Measurements from ENCODE around the gene BCAS1. TPM values are rescaled to one million over a fixed set of nuclear protein-coding genes. Genes with fewer than 3 reads are reported as not detected.

BCAS1 gene
- total RNA-seq, 2 experiments from 2014 or later = not detected

- Mint-ChIP-seq H3K9me3 (no peaks in the 10 kb centered on the region), H3K27me3 (peaks cover 31% of the 10 kb centered on the region), H3K36me3 (ENCODE audit: low read depth) (no peaks in the 10 kb centered on the region), H3K4me3 (no peak overlapping the region), H3K4me1 (no peaks in the 10 kb centered on the region), H3K27ac (no peak overlapping the region)
- DNase-seq = no peak
- ChIA-PET POLR2A (no interaction called here), CTCF (interaction anchor here (1.0 kb wide), 1 partner anchor 67 kb away, joined by 3 read pairs; no protein-coding TSS in a partner anchor)
Observed at GRCh38 chr20:54029176-54029575, 41.2 kb downstream of the BCAS1 start.

GRCh38 chr20:54028276-54029011 lies 42.0 kb downstream of the BCAS1 start:
- POLR2A ChIA-PET = no interaction called here
- no peak overlapping the region for H3K27ac Mint-ChIP-seq
- CTCF ChIA-PET = interaction anchor here (0.7 to 1.0 kb wide), 2 partner anchors 68 to 76 kb away, joined by 3 read pairs; no protein-coding TSS in a partner anchor

GRCh38 chr20:54027704-54028103 lies 42.7 kb downstream of the BCAS1 start:
- H3K9me3 Mint-ChIP-seq = no peaks in the 10 kb centered on the region
- no peaks in the 10 kb centered on the region for H3K4me1 Mint-ChIP-seq
- no peak overlapping the region for H3K4me3 Mint-ChIP-seq
- H3K27ac Mint-ChIP-seq = no peak overlapping the region
- no peaks in the 10 kb centered on the region for H3K36me3 Mint-ChIP-seq (ENCODE audit: low read depth)
- H3K27me3 Mint-ChIP-seq = peaks cover 26% of the 10 kb centered on the region
- CTCF ChIA-PET = interaction anchor here (0.7 kb wide), 1 partner anchor 77 kb away, joined by 3 read pairs; no protein-coding TSS in a partner anchor
- POLR2A ChIA-PET = no interaction called here
- no peak for DNase-seq

More at GRCh38 chr20:54028276-54029011, 42.0 kb downstream of the BCAS1 start:
- H3K36me3 Mint-ChIP-seq (ENCODE audit: low read depth) = no peaks in the 10 kb centered on the region
- no peak for DNase-seq
- no peaks in the 10 kb centered on the region for H3K9me3 Mint-ChIP-seq
- H3K4me1 Mint-ChIP-seq = no peaks in the 10 kb centered on the region
- H3K27me3 Mint-ChIP-seq = peaks cover 31% of the 10 kb centered on the region
- no peak overlapping the region for H3K4me3 Mint-ChIP-seq

GRCh38 chr20:54026295-54027064 lies 43.9 kb downstream of the BCAS1 start:
- Mint-ChIP-seq H3K27me3 (peaks cover 24% of the 10 kb centered on the region), H3K9me3 (no peaks in the 10 kb centered on the region), H3K4me3 (no peak overlapping the region), H3K27ac (no peak overlapping the region), H3K36me3 (ENCODE audit: low read depth) (no peaks in the 10 kb centered on the region), H3K4me1 (no peaks in the 10 kb centered on the region)
- ChIA-PET POLR2A (no interaction called here), CTCF (no interaction called here)
- no peak for DNase-seq

- Mint-ChIP-seq H3K9me3 (no peaks in the 10 kb centered on the region), H3K27me3 (peaks cover 18% of the 10 kb centered on the region), H3K27ac (no peak overlapping the region), H3K36me3 (ENCODE audit: low read depth) (no peaks in the 10 kb centered on the region), H3K4me3 (no peak overlapping the region), H3K4me1 (no peaks in the 10 kb centered on the region)
- ChIA-PET CTCF (no interaction called here), POLR2A (no interaction called here)
- no peak for DNase-seq
Observed at GRCh38 chr20:54025251-54025771, 45.1 kb downstream of the BCAS1 start.

GRCh38 chr20:54023406-54023805 lies 47.0 kb downstream of the BCAS1 start:
- Mint-ChIP-seq H3K27ac (no peak overlapping the region), H3K36me3 (ENCODE audit: low read depth) (no peaks in the 10 kb centered on the region), H3K4me3 (no peak overlapping the region), H3K9me3 (no peaks in the 10 kb centered on the region), H3K27me3 (peaks cover 16% of the 10 kb centered on the region), H3K4me1 (no peaks in the 10 kb centered on the region)
- POLR2A ChIA-PET = no interaction called here
- no peak for DNase-seq
- CTCF ChIA-PET = no interaction called here

- Mint-ChIP-seq H3K27ac (no peak overlapping the region), H3K4me1 (peaks cover 9% of the 10 kb centered on the region), H3K9me3 (no peaks in the 10 kb centered on the region), H3K27me3 (peaks cover 13% of the 10 kb centered on the region), H3K4me3 (no peak overlapping the region), H3K36me3 (ENCODE audit: low read depth) (no peaks in the 10 kb centered on the region)
- CTCF ChIA-PET = no interaction called here
- POLR2A ChIA-PET = no interaction called here
- no peak for DNase-seq
Observed at GRCh38 chr20:54021446-54022235, 48.8 kb downstream of the BCAS1 start.

GRCh38 chr20:54020868-54021267 lies 49.5 kb downstream of the BCAS1 start:
- Mint-ChIP-seq H3K27ac (no peak overlapping the region), H3K4me1 (peaks cover 9% of the 10 kb centered on the region), H3K9me3 (no peaks in the 10 kb centered on the region), H3K36me3 (ENCODE audit: low read depth) (no peaks in the 10 kb centered on the region), H3K4me3 (no peak overlapping the region), H3K27me3 (peaks cover 6% of the 10 kb centered on the region)
- DNase-seq = no peak
- POLR2A ChIA-PET = no interaction called here
- CTCF ChIA-PET = no interaction called here

GRCh38 chr20:54020348-54020747 lies 50.0 kb downstream of the BCAS1 start:
- CTCF ChIA-PET = no interaction called here
- H3K36me3 Mint-ChIP-seq (ENCODE audit: low read depth) = no peaks in the 10 kb centered on the region

GRCh38 chr20:54019585-54019984 lies 50.8 kb downstream of the BCAS1 start:
- POLR2A ChIA-PET = no interaction called here
- Mint-ChIP-seq H3K27me3 (no peaks in the 10 kb centered on the region), H3K4me3 (no peak overlapping the region), H3K27ac (no peak overlapping the region), H3K9me3 (no peaks in the 10 kb centered on the region), H3K4me1 (peaks cover 9% of the 10 kb centered on the region), H3K36me3 (ENCODE audit: low read depth) (no peaks in the 10 kb centered on the region)
- CTCF ChIA-PET = no interaction called here
- DNase-seq = no peak

More at GRCh38 chr20:54020348-54020747, 50.0 kb downstream of the BCAS1 start:
- POLR2A ChIA-PET = no interaction called here
- no peaks in the 10 kb centered on the region for H3K9me3 Mint-ChIP-seq
- peaks cover 2% of the 10 kb centered on the region for H3K27me3 Mint-ChIP-seq
- H3K27ac Mint-ChIP-seq = no peak overlapping the region
- H3K4me3 Mint-ChIP-seq = no peak overlapping the region
- H3K4me1 Mint-ChIP-seq = peaks cover 9% of the 10 kb centered on the region
- DNase-seq = no peak

- Mint-ChIP-seq H3K9me3 (no peaks in the 10 kb centered on the region), H3K4me3 (no peak overlapping the region), H3K4me1 (peaks cover 9% of the 10 kb centered on the region), H3K36me3 (ENCODE audit: low read depth) (no peaks in the 10 kb centered on the region), H3K27me3 (no peaks in the 10 kb centered on the region), H3K27ac (no peak overlapping the region)
- ChIA-PET POLR2A (no interaction called here), CTCF (interaction anchor here (1.5 kb wide), 1 partner anchor 43 kb away, joined by 3 read pairs; no protein-coding TSS in a partner anchor)
- DNase-seq = no peak
Observed at GRCh38 chr20:54019127-54019526, 51.3 kb downstream of the BCAS1 start.

GRCh38 chr20:54017846-54018245 lies 52.5 kb downstream of the BCAS1 start:
- no peak for DNase-seq
- Mint-ChIP-seq H3K4me1 (peaks cover 9% of the 10 kb centered on the region), H3K4me3 (no peak overlapping the region), H3K27ac (no peak overlapping the region), H3K36me3 (ENCODE audit: low read depth) (no peaks in the 10 kb centered on the region), H3K27me3 (no peaks in the 10 kb centered on the region), H3K9me3 (no peaks in the 10 kb centered on the region)
- ChIA-PET CTCF (interaction anchor here (0.7 to 1.5 kb wide), 2 partner anchors 45 to 880 kb away, joined by 3 read pairs; no protein-coding TSS in a partner anchor), POLR2A (no interaction called here)

- Mint-ChIP-seq H3K27me3 (no peaks in the 10 kb centered on the region), H3K4me1 (peaks cover 9% of the 10 kb centered on the region), H3K36me3 (ENCODE audit: low read depth) (no peaks in the 10 kb centered on the region), H3K4me3 (no peak overlapping the region), H3K9me3 (no peaks in the 10 kb centered on the region), H3K27ac (no peak overlapping the region)
- ChIA-PET CTCF (no interaction called here), POLR2A (no interaction called here)
- DNase-seq = no peak
Observed at GRCh38 chr20:54015496-54015895, 54.9 kb downstream of the BCAS1 start.
